ENCODE data around the gene WNT7B.

Gene WNT7B

GRCh38 chr22:45976254-45977002 lies 534 bp downstream of the WNT7B start:
- no peak overlapping the region for H3K4me3 ChIP-seq (ENCODE audit: low read length)
- TF ChIP-seq ZNF274 (IDR thresholded peaks at IDR 0.05; ENCODE audit: low read depth, low read length): no peak

GRCh38 chr22:45975164-45976161 lies 1.5 kb downstream of the WNT7B start:
- H3K4me3 ChIP-seq (ENCODE audit: low read length): no peak overlapping the region
- no peak for TF ChIP-seq ZNF274 (IDR thresholded peaks at IDR 0.05; ENCODE audit: low read depth, low read length)

- no peak for TF ChIP-seq ZNF274 (IDR thresholded peaks at IDR 0.05; ENCODE audit: low read depth, low read length)
- H3K4me3 ChIP-seq (ENCODE audit: low read length): no peak overlapping the region
Measured at GRCh38 chr22:45974498-45974897, 2.5 kb downstream of the WNT7B start.

GRCh38 chr22:45972889-45973253 lies 4.1 kb downstream of the WNT7B start:
- no peak for TF ChIP-seq ZNF274 (IDR thresholded peaks at IDR 0.05; ENCODE audit: low read depth, low read length)
- no peak overlapping the region for H3K4me3 ChIP-seq (ENCODE audit: low read length)

GRCh38 chr22:45972091-45972888 lies 4.7 kb downstream of the WNT7B start:
- H3K4me3 ChIP-seq (ENCODE audit: low read length): no peak overlapping the region
- TF ChIP-seq ZNF274 (IDR thresholded peaks at IDR 0.05; ENCODE audit: low read depth, low read length): no peak

GRCh38 chr22:45971408-45972028 lies 5.4 kb downstream of the WNT7B start:
- no peak overlapping the region for H3K4me3 ChIP-seq (ENCODE audit: low read length)
- no peak for TF ChIP-seq ZNF274 (IDR thresholded peaks at IDR 0.05; ENCODE audit: low read depth, low read length)

- no peak overlapping the region for H3K4me3 ChIP-seq (ENCODE audit: low read length)
Measured at GRCh38 chr22:45970705-45971407, 6.1 kb downstream of the WNT7B start.

GRCh38 chr22:45969801-45970470 lies 7.0 kb downstream of the WNT7B start:
- TF ChIP-seq ZNF274 (IDR thresholded peaks at IDR 0.05; ENCODE audit: low read depth, low read length): no peak
- no peak overlapping the region for H3K4me3 ChIP-seq (ENCODE audit: low read length)

More at GRCh38 chr22:45970705-45971407, 6.1 kb downstream of the WNT7B start:
- no peak for TF ChIP-seq ZNF274 (IDR thresholded peaks at IDR 0.05; ENCODE audit: low read depth, low read length)

- no peak for TF ChIP-seq ZNF274 (IDR thresholded peaks at IDR 0.05; ENCODE audit: low read depth, low read length)
- no peak overlapping the region for H3K4me3 ChIP-seq (ENCODE audit: low read length)
Measured at GRCh38 chr22:45969414-45969799, 7.6 kb downstream of the WNT7B start.

- TF ChIP-seq ZNF274 (IDR thresholded peaks at IDR 0.05; ENCODE audit: low read depth, low read length): no peak
- no peak overlapping the region for H3K4me3 ChIP-seq (ENCODE audit: low read length)
Measured at GRCh38 chr22:45968751-45969413, 8.1 kb downstream of the WNT7B start.

GRCh38 chr22:45968003-45968650 lies 8.8 kb downstream of the WNT7B start:
- H3K4me3 ChIP-seq (ENCODE audit: low read length): no peak overlapping the region
- TF ChIP-seq ZNF274 (IDR thresholded peaks at IDR 0.05; ENCODE audit: low read depth, low read length): no peak

All from GM08714 (cell line).